Liver (tissue), 9 donors: ENCODE data around the gene CHD3. TPM values are rescaled to one million over a fixed set of nuclear protein-coding genes. Genes with fewer than 3 reads are reported as not detected.

Experiments
- DNase-seq: peaks from one replicate; pipeline ENCODE4 v3.0.0-alpha.2; 2017; ENCODE audit warnings: low spot score
- H3K27ac ChIP-seq, 2 donors: one replicate each; pipeline ENCODE4 v1.7.0; 2013; ENCODE audit warnings: inconsistent platforms in 2 of 2, low read length in 2 of 2, control low read depth in 1 of 2, low read depth in 1 of 2, mild to moderate bottlenecking in 1 of 2
- H3K27me3 ChIP-seq, 4 donors: one replicate each; pipeline versions ENCODE4 v1.6.1 to v1.7.0; 2013; ENCODE audit warnings: low read length in 3 of 4, inconsistent platforms in 1 of 4, mild to moderate bottlenecking in 1 of 4, moderate library complexity in 1 of 4; ENCODE audit not compliant: control insufficient read depth in 4 of 4, insufficient read depth in 4 of 4
- H3K36me3 ChIP-seq, 4 donors: one replicate each; pipeline versions ENCODE4 v1.6.1 to v1.7.0; 2013; ENCODE audit warnings: low read length in 3 of 4, mild to moderate bottlenecking in 3 of 4, low read depth in 1 of 4, moderate library complexity in 1 of 4; ENCODE audit not compliant: control insufficient read depth in 4 of 4, insufficient read depth in 3 of 4
- H3K4me1 ChIP-seq, 4 donors: one replicate each; pipeline versions ENCODE4 v1.6.1 to v1.7.0; 2013; ENCODE audit warnings: low read length in 3 of 4, mild to moderate bottlenecking in 3 of 4, moderate library complexity in 1 of 4; ENCODE audit not compliant: control insufficient read depth in 4 of 4, insufficient read depth in 4 of 4
- H3K4me3 ChIP-seq, 3 donors: one replicate each; pipeline versions ENCODE4 v1.6.1 to v1.7.0; 2013; ENCODE audit warnings: low read length in 3 of 3, control low read depth in 1 of 3, low read depth in 1 of 3, mild to moderate bottlenecking in 1 of 3
- H3K9ac ChIP-seq, 2 donors: one replicate each; pipeline ENCODE4 v1.7.0; 2013; ENCODE audit warnings: low read length in 2 of 2, mild to moderate bottlenecking in 2 of 2, moderate library complexity in 2 of 2, control low read depth in 1 of 2, low read depth in 1 of 2
- H3K9me3 ChIP-seq, 4 donors: one replicate each; pipeline versions ENCODE4 v1.6.1 to v1.7.0; 2013; ENCODE audit warnings: low read length in 3 of 4; ENCODE audit not compliant: control insufficient read depth in 4 of 4
- EGR1 ChIP-seq, 2 donors: IDR thresholded peaks; 2 replicates each; pipeline ENCODE4 v1.6.1; 2016 to 2018; ENCODE audit warnings: antibody characterized with exemption in 2 of 2, low read depth in 2 of 2
- FOXA1 ChIP-seq: IDR thresholded peaks from 2 replicates; pipeline ENCODE4 v1.6.1; 2016; ENCODE audit warnings: antibody characterized with exemption
- GABPA ChIP-seq, 2 donors: IDR thresholded peaks in 1 of 2; conservative IDR thresholded peaks in 1 of 2; 2 replicates each; pipeline ENCODE4 v1.6.1; 2016; ENCODE audit warnings: antibody characterized with exemption in 2 of 2, mild to moderate bottlenecking in 1 of 2, moderate library complexity in 1 of 2
- HNF4A ChIP-seq, 2 donors: conservative IDR thresholded peaks; 2 replicates each; pipeline ENCODE4 v1.6.1; 2016; ENCODE audit warnings: antibody characterized with exemption in 2 of 2, mild to moderate bottlenecking in 2 of 2
- JUND ChIP-seq, 2 donors: IDR thresholded peaks; 2 replicates each; pipeline ENCODE4 v1.6.1; 2016; ENCODE audit warnings: antibody characterized with exemption in 2 of 2
- MAX ChIP-seq: IDR thresholded peaks from 2 replicates; pipeline ENCODE4 v1.6.1; 2016; ENCODE audit warnings: antibody characterized with exemption
- NR2F2 ChIP-seq: IDR thresholded peaks from 2 replicates; pipeline ENCODE4 v1.6.1; 2016; ENCODE audit warnings: antibody characterized with exemption
- RAD21 ChIP-seq, 2 donors: IDR thresholded peaks; 2 replicates each; pipeline ENCODE4 v1.6.1; 2016; ENCODE audit warnings: antibody characterized with exemption in 2 of 2, mild to moderate bottlenecking in 2 of 2
- RXRA ChIP-seq, 2 donors: IDR thresholded peaks; 2 replicates each; pipeline ENCODE4 v1.6.1; 2017 to 2018; ENCODE audit warnings: antibody characterized with exemption in 2 of 2, mild to moderate bottlenecking in 1 of 2
- SP1 ChIP-seq: IDR thresholded peaks from 2 replicates; pipeline ENCODE4 v1.6.1; 2018; ENCODE audit warnings: antibody characterized with exemption, mild to moderate bottlenecking
- TAF1 ChIP-seq: conservative IDR thresholded peaks from 2 replicates; pipeline ENCODE4 v1.6.1; 2016; ENCODE audit warnings: antibody characterized with exemption, mild to moderate bottlenecking
- YY1 ChIP-seq: IDR thresholded peaks from 2 replicates; pipeline ENCODE4 v1.6.1; 2016; ENCODE audit warnings: antibody characterized with exemption, mild to moderate bottlenecking
- ZBTB33 ChIP-seq: IDR thresholded peaks from 2 replicates; pipeline ENCODE4 v1.6.1; 2016; ENCODE audit warnings: antibody characterized with exemption
- WGBS: extraction: QIAGEN DNeasy Blood & Tissue Kit; methylation state at CpG from one replicate; pipeline ENCODE4 v1.1.7; 2013; 5-methylcytosine and 5-hydroxymethylcytosine counted together
- polyA plus RNA-seq, 2 donors: library from polyadenylated mRNA; stranded (reverse) in 1 of 2; unstranded in 1 of 2; fragments of 200-250 nt in 1 of 2; fragments of >200 nt in 1 of 2; fragmentation: Nextera tagmentation in 1 of 2; extraction: Ambion mirVana in 1 of 2; gene quantifications; one replicate each; pipeline versions ENCODE4 v1.2.1 to v1.2.3, GENCODE V29; 2013 to 2015
- total RNA-seq, 2 donors: library from RNA; depleted of rRNA; stranded (reverse); fragments of >200 nt; gene quantifications; one replicate each; pipeline ENCODE4 v1.2.3, GENCODE V29; 2014
- TF ChIP-seq, protein P1 (sequence below): IDR thresholded peaks from 2 replicates; pipeline ENCODE4 v1.6.1; 2016; ENCODE audit warnings: antibody characterized with exemption
- TF ChIP-seq, protein P2 (sequence below): fragments of 150-350 bp; IDR thresholded peaks from 2 replicates; pipeline ENCODE4 v1.5.1; 2017; ENCODE audit warnings: improper control_type of control experiment, low read depth, low read length; ENCODE audit not compliant: missing input control
- TF ChIP-seq, protein P3 (sequence below): IDR thresholded peaks from 2 replicates; pipeline ENCODE4 v1.6.1; 2016; ENCODE audit warnings: antibody characterized with exemption, mild to moderate bottlenecking
- donor health status: healthy.
- donor health status: healthy.
- donor health status: healthy.
- donor health status: healthy.
- donor health status: healthy.

Gene CHD3
- total and polyA plus RNA-seq, 4 donors: 1.9 to 14.4 (median 7.2) TPM

GRCh38 chr17:7956228-7956965 lies 67.8 kb downstream of the CHD3 start:
- no peaks in the 10 kb centered on the region for H3K27me3 ChIP-seq
- no peaks in the 10 kb centered on the region for H3K36me3 ChIP-seq
- H3K9me3 ChIP-seq: no peaks in the 10 kb centered on the region
- no peaks in the 10 kb centered on the region for H3K4me1 ChIP-seq
- H3K4me3 ChIP-seq: no peak overlapping the region
- no peak overlapping the region for H3K9ac ChIP-seq
- TF ChIP-seq HNF4A (conservative IDR thresholded peaks at IDR 0.05): no peak
- TF ChIP-seq, protein P1, sequence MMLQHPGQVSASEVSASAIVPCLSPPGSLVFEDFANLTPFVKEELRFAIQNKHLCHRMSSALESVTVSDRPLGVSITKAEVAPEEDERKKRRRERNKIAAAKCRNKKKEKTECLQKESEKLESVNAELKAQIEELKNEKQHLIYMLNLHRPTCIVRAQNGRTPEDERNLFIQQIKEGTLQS: no peak
- no peak for TF ChIP-seq GABPA (IDR thresholded peaks at IDR 0.05 in 1 of 2, conservative IDR thresholded peaks at IDR 0.05 in 1 of 2)
- no peak for TF ChIP-seq SP1
- no peak for TF ChIP-seq FOXA1
- TF ChIP-seq, protein P2, sequence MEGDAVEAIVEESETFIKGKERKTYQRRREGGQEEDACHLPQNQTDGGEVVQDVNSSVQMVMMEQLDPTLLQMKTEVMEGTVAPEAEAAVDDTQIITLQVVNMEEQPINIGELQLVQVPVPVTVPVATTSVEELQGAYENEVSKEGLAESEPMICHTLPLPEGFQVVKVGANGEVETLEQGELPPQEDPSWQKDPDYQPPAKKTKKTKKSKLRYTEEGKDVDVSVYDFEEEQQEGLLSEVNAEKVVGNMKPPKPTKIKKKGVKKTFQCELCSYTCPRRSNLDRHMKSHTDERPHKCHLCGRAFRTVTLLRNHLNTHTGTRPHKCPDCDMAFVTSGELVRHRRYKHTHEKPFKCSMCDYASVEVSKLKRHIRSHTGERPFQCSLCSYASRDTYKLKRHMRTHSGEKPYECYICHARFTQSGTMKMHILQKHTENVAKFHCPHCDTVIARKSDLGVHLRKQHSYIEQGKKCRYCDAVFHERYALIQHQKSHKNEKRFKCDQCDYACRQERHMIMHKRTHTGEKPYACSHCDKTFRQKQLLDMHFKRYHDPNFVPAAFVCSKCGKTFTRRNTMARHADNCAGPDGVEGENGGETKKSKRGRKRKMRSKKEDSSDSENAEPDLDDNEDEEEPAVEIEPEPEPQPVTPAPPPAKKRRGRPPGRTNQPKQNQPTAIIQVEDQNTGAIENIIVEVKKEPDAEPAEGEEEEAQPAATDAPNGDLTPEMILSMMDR: no peak
- no peak for TF ChIP-seq MAX
- no peak for TF ChIP-seq EGR1 (IDR thresholded peaks at IDR 0.05; ENCODE audit: low read depth in 2 of 2)
- no peak for TF ChIP-seq RXRA (IDR thresholded peaks at IDR 0.05)
- TF ChIP-seq NR2F2: no peak
- no peak for TF ChIP-seq TAF1
- TF ChIP-seq ZBTB33: no peak
- TF ChIP-seq JUND (IDR thresholded peaks at IDR 0.05): no peak
- no peak for TF ChIP-seq YY1
- TF ChIP-seq RAD21 (IDR thresholded peaks at IDR 0.05): no peak
- WGBS: 73% methylated on average over 11 of the region's 11 CpGs
- DNase-seq: no peak
- H3K27ac ChIP-seq: no peak overlapping the region

DNA sequence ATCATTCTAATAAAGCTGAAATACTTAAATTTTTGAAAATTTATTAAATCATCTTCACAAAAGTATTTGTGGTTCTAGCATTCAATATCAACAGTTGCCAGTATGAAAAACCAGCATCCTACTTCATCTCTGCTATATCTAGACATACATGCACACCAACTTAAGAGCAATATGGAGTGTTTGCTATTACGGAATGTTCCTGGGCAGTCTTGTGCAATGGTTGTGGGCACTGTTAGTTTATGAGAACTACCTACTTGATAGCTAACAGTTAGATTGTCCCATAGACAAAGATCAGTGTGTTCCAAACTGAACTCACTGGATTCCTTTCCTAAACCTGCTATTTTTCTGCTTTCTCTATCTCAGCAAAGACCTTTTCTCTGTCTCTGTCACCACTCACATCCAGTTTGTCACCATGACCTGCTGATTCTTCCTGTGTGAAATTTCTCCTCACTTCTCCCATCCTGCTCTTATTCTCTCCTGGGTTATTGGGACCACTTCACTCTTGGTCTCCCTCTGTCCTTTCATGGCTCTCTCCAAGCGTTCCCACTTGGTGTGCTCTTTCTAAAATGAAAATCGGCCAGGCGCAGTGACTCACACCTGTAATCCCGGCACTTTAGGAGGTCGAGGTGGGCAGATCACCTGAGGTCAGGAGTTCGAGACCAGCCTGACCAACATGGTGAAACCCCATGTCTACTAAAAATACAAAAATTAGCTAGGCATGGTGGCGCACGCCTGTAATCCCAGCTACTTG lies 71.1 kb downstream of the CHD3 start:
- H3K27me3 ChIP-seq: no peaks in the 10 kb centered on the region
- H3K36me3 ChIP-seq: no peaks in the 10 kb centered on the region
- H3K27ac ChIP-seq: no peak overlapping the region
- H3K4me3 ChIP-seq: no peak overlapping the region
- no peak for DNase-seq
- no peaks in the 10 kb centered on the region for H3K9me3 ChIP-seq
- TF ChIP-seq JUND (IDR thresholded peaks at IDR 0.05) (no peak), RXRA (IDR thresholded peaks at IDR 0.05) (no peak), ZBTB33 (no peak), GABPA (IDR thresholded peaks at IDR 0.05 in 1 of 2, conservative IDR thresholded peaks at IDR 0.05 in 1 of 2) (no peak), YY1 (no peak), HNF4A (conservative IDR thresholded peaks at IDR 0.05) (no peak), RAD21 (IDR thresholded peaks at IDR 0.05) (no peak)
- TF ChIP-seq, protein P3, sequence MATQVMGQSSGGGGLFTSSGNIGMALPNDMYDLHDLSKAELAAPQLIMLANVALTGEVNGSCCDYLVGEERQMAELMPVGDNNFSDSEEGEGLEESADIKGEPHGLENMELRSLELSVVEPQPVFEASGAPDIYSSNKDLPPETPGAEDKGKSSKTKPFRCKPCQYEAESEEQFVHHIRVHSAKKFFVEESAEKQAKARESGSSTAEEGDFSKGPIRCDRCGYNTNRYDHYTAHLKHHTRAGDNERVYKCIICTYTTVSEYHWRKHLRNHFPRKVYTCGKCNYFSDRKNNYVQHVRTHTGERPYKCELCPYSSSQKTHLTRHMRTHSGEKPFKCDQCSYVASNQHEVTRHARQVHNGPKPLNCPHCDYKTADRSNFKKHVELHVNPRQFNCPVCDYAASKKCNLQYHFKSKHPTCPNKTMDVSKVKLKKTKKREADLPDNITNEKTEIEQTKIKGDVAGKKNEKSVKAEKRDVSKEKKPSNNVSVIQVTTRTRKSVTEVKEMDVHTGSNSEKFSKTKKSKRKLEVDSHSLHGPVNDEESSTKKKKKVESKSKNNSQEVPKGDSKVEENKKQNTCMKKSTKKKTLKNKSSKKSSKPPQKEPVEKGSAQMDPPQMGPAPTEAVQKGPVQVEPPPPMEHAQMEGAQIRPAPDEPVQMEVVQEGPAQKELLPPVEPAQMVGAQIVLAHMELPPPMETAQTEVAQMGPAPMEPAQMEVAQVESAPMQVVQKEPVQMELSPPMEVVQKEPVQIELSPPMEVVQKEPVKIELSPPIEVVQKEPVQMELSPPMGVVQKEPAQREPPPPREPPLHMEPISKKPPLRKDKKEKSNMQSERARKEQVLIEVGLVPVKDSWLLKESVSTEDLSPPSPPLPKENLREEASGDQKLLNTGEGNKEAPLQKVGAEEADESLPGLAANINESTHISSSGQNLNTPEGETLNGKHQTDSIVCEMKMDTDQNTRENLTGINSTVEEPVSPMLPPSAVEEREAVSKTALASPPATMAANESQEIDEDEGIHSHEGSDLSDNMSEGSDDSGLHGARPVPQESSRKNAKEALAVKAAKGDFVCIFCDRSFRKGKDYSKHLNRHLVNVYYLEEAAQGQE: no peak
- no peaks in the 10 kb centered on the region for H3K4me1 ChIP-seq
- 87% methylated on average over 9 of the region's 9 CpGs for WGBS
- H3K9ac ChIP-seq: no peak overlapping the region
